HCT116 (cell line): Measurements from ENCODE around the gene CTNNA2. TPM values are rescaled to one million over a fixed set of nuclear protein-coding genes. Genes with fewer than 3 reads are reported as not detected.

ENCODE experiments used
- ATAC-seq: fragments of 200-7000 bp; cut with Tn5 transposase; 2 replicates; pipeline ENCODE4 v1.9.1; 2020; ENCODE audit warnings: mild to moderate bottlenecking, moderate library complexity
- BruUV-seq: library from RNA; stranded (reverse); fragments of 400-500 nt; replicated peaks from 2 replicates; lab custom pipeline; 2021; lab: Mats Ljungman, UMichigan
- CTCF ChIA-PET: fragments of 300-600 bp; sonication (Branson Sonifier 250); formaldehyde crosslinking; loops from one replicate; lab custom pipeline; 2021; ENCODE audit warnings: antibody characterized with exemption; lab: Charles Lee
- POLR2A ChIA-PET: fragments of 300-600, 350-600 bp; sonication (Branson Sonifier 250); formaldehyde crosslinking; loops from one replicate; lab custom pipeline; 2021; ENCODE audit warnings: antibody characterized with exemption; lab: Charles Lee
- RAD21 ChIA-PET, 2 experiments: fragments of 300-600 bp; sonication (Branson Sonifier 250); formaldehyde crosslinking; loops; one replicate each; lab custom pipeline; 2023; ENCODE audit warnings: low total read pairs in 2 of 2; ENCODE audit not compliant: uncharacterized antibody in 2 of 2, unreplicated experiment in 2 of 2, low non-redundant PET in 1 of 2; lab: Charles Lee
- DNase-seq: peaks from one replicate; pipeline ENCODE4 v3.0.0-alpha.2; 2010; ENCODE audit warnings: low read depth, low spot score
- H2AFZ ChIP-seq: fragments of 200-600 bp; shearing (Covaris generic), sonication (generic); 2 replicates; pipeline ENCODE4 v1.6.1; 2017; ENCODE audit warnings: low read depth, mixed run types, mixed read lengths, antibody characterized with exemption, low read length; ENCODE audit not compliant: poor library complexity, severe bottlenecking
- H3K27ac ChIP-seq: 2 replicates; pipeline ENCODE4 v1.5.1; 2012; ENCODE audit warnings: low read depth, low read length
- H3K27me3 ChIP-seq: fragments of 200-600 bp; sonication (generic); 2 replicates; pipeline ENCODE4 v1.6.1; 2016; ENCODE audit warnings: mixed run types, low read length, mixed read lengths; ENCODE audit not compliant: insufficient read depth
- H3K36me3 ChIP-seq, 2 experiments: fragments of 200-500 bp in 1 of 2; fragments of 200-600 bp in 1 of 2; sonication (Bioruptor generic) in 1 of 2; sonication (generic) in 1 of 2; 2 replicates each; pipeline versions ENCODE4 v1.5.1 to v1.6.1; 2014 to 2016; ENCODE audit warnings: low read length in 2 of 2, inconsistent platforms in 1 of 2, mixed read lengths in 1 of 2, mixed run types in 1 of 2; ENCODE audit not compliant: insufficient read depth in 2 of 2, control insufficient read depth in 1 of 2
- H3K4me1 ChIP-seq, 2 experiments: fragments of 200-600 bp in 1 of 2; sonication (generic) in 1 of 2; 2 replicates each; pipeline versions ENCODE4 v1.5.1 to v1.6.1; 2012 to 2017; ENCODE audit warnings: low read length in 2 of 2, inconsistent platforms in 1 of 2, mild to moderate bottlenecking in 1 of 2, mixed read lengths in 1 of 2, mixed run types in 1 of 2, moderate library complexity in 1 of 2; ENCODE audit not compliant: insufficient read depth in 2 of 2, control insufficient read depth in 1 of 2
- H3K4me2 ChIP-seq: fragments of 200-600 bp; sonication (generic); 2 replicates; pipeline ENCODE4 v1.6.1; 2017; ENCODE audit warnings: mixed run types, low read length, mixed read lengths
- H3K4me3 ChIP-seq, 2 experiments: fragments of 200-600 bp in 1 of 2; sonication (generic) in 1 of 2; replicated peaks in 1 of 2; 2 replicates each; pipeline ENCODE4 v1.5.1; 2011 to 2016; ENCODE audit warnings: low read length in 2 of 2, control low read depth in 1 of 2, low read depth in 1 of 2, mild to moderate bottlenecking in 1 of 2, mixed read lengths in 1 of 2, mixed run types in 1 of 2
- H3K79me2 ChIP-seq: fragments of 200-600 bp; sonication (generic); 2 replicates; pipeline ENCODE4 v1.6.1; 2017; ENCODE audit warnings: mild to moderate bottlenecking, mixed run types, low read length, moderate library complexity, mixed read lengths; ENCODE audit not compliant: insufficient read depth
- H3K9ac ChIP-seq: fragments of 200-600 bp; sonication (generic); 2 replicates; pipeline ENCODE4 v1.6.1; 2016; ENCODE audit warnings: low read length, mixed read lengths
- H3K9me2 ChIP-seq: fragments of 200-600 bp; sonication (generic), shearing (Covaris generic); 2 replicates; pipeline ENCODE4 v1.6.1; 2017; ENCODE audit warnings: mixed run types, mild to moderate bottlenecking, moderate library complexity; ENCODE audit not compliant: insufficient read depth
- H3K9me3 ChIP-seq, 2 experiments: fragments of 200-500 bp in 1 of 2; fragments of 200-600 bp in 1 of 2; sonication (Bioruptor generic) in 1 of 2; sonication (generic) in 1 of 2; 2 replicates each; pipeline ENCODE4 v1.6.1; 2014 to 2017; ENCODE audit warnings: low read length in 2 of 2, mixed read lengths in 2 of 2, inconsistent platforms in 1 of 2, low read depth in 1 of 2, mild to moderate bottlenecking in 1 of 2, mixed run types in 1 of 2, moderate library complexity in 1 of 2; ENCODE audit not compliant: control insufficient read depth in 1 of 2, insufficient read depth in 1 of 2
- H4K20me1 ChIP-seq: fragments of 200-600 bp; sonication (generic), shearing (Covaris generic); 2 replicates; pipeline ENCODE4 v1.6.1; 2017; ENCODE audit warnings: mixed run types, mild to moderate bottlenecking, moderate library complexity; ENCODE audit not compliant: insufficient read depth
- CBX3 ChIP-seq: IDR thresholded peaks from 2 replicates; pipeline ENCODE4 v1.6.1; 2012; ENCODE audit warnings: low read depth
- CEBPB ChIP-seq: IDR thresholded peaks from 2 replicates; pipeline ENCODE4 v1.6.1; 2012; ENCODE audit warnings: low read depth
- CTCF ChIP-seq, 3 experiments: fragments of 200-600 bp in 1 of 3; sonication (generic) in 1 of 3; IDR thresholded peaks in 2 of 3; conservative IDR thresholded peaks in 1 of 3; 2 replicates each; pipeline ENCODE4 v1.5.1; 2012 to 2017; ENCODE audit warnings: low read depth in 2 of 3, low read length in 2 of 3, antibody characterized with exemption in 1 of 3, borderline replicate concordance in 1 of 3, control low read depth in 1 of 3, mild to moderate bottlenecking in 1 of 3, mixed read lengths in 1 of 3, mixed run types in 1 of 3, moderate library complexity in 1 of 3; ENCODE audit not compliant: insufficient read depth in 1 of 3
- ELF1 ChIP-seq: IDR thresholded peaks from 2 replicates; pipeline ENCODE4 v1.6.1; 2012; ENCODE audit warnings: low read depth, borderline replicate concordance
- EZH2 ChIP-seq: fragments of 200-600 bp; sonication (generic); IDR thresholded peaks from 2 replicates; pipeline ENCODE4 v1.6.1; 2017; ENCODE audit warnings: antibody characterized with exemption, mixed run types
- JUND ChIP-seq: IDR thresholded peaks from 2 replicates; pipeline ENCODE4 v1.6.1; 2012
- MAX ChIP-seq: IDR thresholded peaks from 2 replicates; pipeline ENCODE4 v1.6.1; 2012
- POLR2A ChIP-seq: IDR thresholded peaks from 2 replicates; pipeline ENCODE4 v1.7.0; 2011; ENCODE audit warnings: borderline replicate concordance; ENCODE audit not compliant: insufficient read depth, insufficient read length; ENCODE audit errors: extremely low read depth
- POLR2AphosphoS5 ChIP-seq: IDR thresholded peaks from 2 replicates; pipeline ENCODE4 v1.6.1; 2011; ENCODE audit warnings: mild to moderate bottlenecking, low read depth, low read length, moderate library complexity
- REST ChIP-seq: IDR thresholded peaks from 2 replicates; pipeline ENCODE4 v1.6.1; 2012; ENCODE audit warnings: low read depth
- SP1 ChIP-seq: IDR thresholded peaks from 2 replicates; pipeline ENCODE4 v1.6.1; 2012; ENCODE audit warnings: low read depth
- SRF ChIP-seq: IDR thresholded peaks from 2 replicates; pipeline ENCODE4 v1.6.1; 2012; ENCODE audit warnings: low read depth
- YY1 ChIP-seq: IDR thresholded peaks from 2 replicates; pipeline ENCODE4 v1.6.1; 2011; ENCODE audit warnings: low read length, low read depth, moderate library complexity, mild to moderate bottlenecking; ENCODE audit not compliant: insufficient replicate concordance; ENCODE audit errors: extremely low read depth
- ZNF274 ChIP-seq: fragments of 200-500 bp; sonication (Bioruptor generic); IDR thresholded peaks from 2 replicates; pipeline ENCODE4 v1.6.1; 2014; ENCODE audit warnings: mild to moderate bottlenecking, low read depth, low read length, inconsistent platforms
- intact Hi-C: fragments of 100-400 bp; cut with micrococcal nuclease; formaldehyde crosslinking; loops from 2 replicates; pipeline ENCODE4 v1.10.0; 2022
- total RNA-seq: library from RNA; stranded (reverse); gene quantifications from one replicate; pipeline ENCODE4 v1.2.1, GENCODE V29; 2021; ENCODE audit not compliant: unreplicated experiment

The CTNNA2 gene
- total RNA-seq, 1 experiment from 2014 or later, result not detected

- no peaks in the 10 kb centered on the region for H3K79me2 ChIP-seq
- RAD21 ChIA-PET, result no interaction called here
- no peaks in the 10 kb centered on the region for H4K20me1 ChIP-seq
- no peak overlapping the region for H2AFZ ChIP-seq
- no peak overlapping the region for H3K4me2 ChIP-seq
- TF ChIP-seq ELF1 (no peak), CBX3 (no peak), EZH2 (no peak), SRF (no peak), SP1 (no peak)
- no peaks in the 10 kb centered on the region for H3K36me3 ChIP-seq
- no TSS peak for BruUV-seq
- H3K9me3 ChIP-seq, result peaks cover 8 to 37% of the 10 kb centered on the region in 2 experiments; a peak in 2 of 4 replicates
- no peak overlapping the region for H3K27ac ChIP-seq
- no peak overlapping the region for H3K4me3 ChIP-seq
- intact Hi-C loops, result no loop called here
- H3K4me1 ChIP-seq, result no peaks in the 10 kb centered on the region
- no peaks in the 10 kb centered on the region for H3K27me3 ChIP-seq
- ATAC-seq (no peak), DNase-seq (no peak)
- no peak overlapping the region for H3K9ac ChIP-seq
- CTCF ChIA-PET, result no interaction called here
- POLR2A ChIA-PET, result no interaction called here
- no peaks in the 10 kb centered on the region for H3K9me2 ChIP-seq
These were observed 118.2 kb downstream of the CTNNA2 start for GRCh38 chr2:79630972-79631557.

- no TSS peak for BruUV-seq
- CTCF ChIA-PET, result no interaction called here
- intact Hi-C loops, result no loop called here
- H3K9ac ChIP-seq, result no peak overlapping the region
- TF ChIP-seq JUND (no peak), REST (no peak), POLR2A (no peak), POLR2AphosphoS5 (no peak), YY1 (no peak), SP1 (no peak), CEBPB (no peak), ZNF274 (no peak), MAX (no peak), SRF (no peak), CBX3 (no peak), CTCF (IDR thresholded peaks at IDR 0.05 in 2 of 3, conservative IDR thresholded peaks at IDR 0.05 in 1 of 3; ENCODE audit: borderline replicate concordance in 1 of 3, insufficient read depth in 1 of 3, low read depth in 2 of 3, low read length in 2 of 3) (no peak), EZH2 (no peak)
- TF ChIP-seq, all 23 proteins: peak for 0
- ATAC-seq (no peak), DNase-seq (no peak)
- no peaks in the 10 kb centered on the region for H3K4me1 ChIP-seq
- H4K20me1 ChIP-seq, result no peaks in the 10 kb centered on the region
- no peak overlapping the region for H2AFZ ChIP-seq
- H3K79me2 ChIP-seq, result no peaks in the 10 kb centered on the region
- H3K4me3 ChIP-seq, result no peak overlapping the region
- ChIA-PET POLR2A (no interaction called here), RAD21 (no interaction called here)
- peaks cover 17 to 29% of the 10 kb centered on the region in 2 experiments; a peak in 2 of 4 replicates for H3K9me3 ChIP-seq
- no peaks in the 10 kb centered on the region for H3K9me2 ChIP-seq
- H3K27me3 ChIP-seq, result no peaks in the 10 kb centered on the region
- H3K27ac ChIP-seq, result no peak overlapping the region
- no peak overlapping the region for H3K4me2 ChIP-seq
- H3K36me3 ChIP-seq, result no peaks in the 10 kb centered on the region
These were observed 125.6 kb downstream of the CTNNA2 start for GRCh38 chr2:79638410-79638809.
